GM18511 (cell line): ENCODE measurements around the gene CLGN.
A peak's percentile ranks its signal among the peaks of the same experiment; 100 is the strongest.

Experiments used
- ATAC-seq: cut with Tn5 transposase; IDR thresholded peaks from one replicate; pipeline ENCODE4 v1.9.1; 2021; ENCODE audit warnings: mild to moderate bottlenecking, moderate library complexity; ENCODE audit not compliant: unreplicated experiment

CLGN gene

DNA sequence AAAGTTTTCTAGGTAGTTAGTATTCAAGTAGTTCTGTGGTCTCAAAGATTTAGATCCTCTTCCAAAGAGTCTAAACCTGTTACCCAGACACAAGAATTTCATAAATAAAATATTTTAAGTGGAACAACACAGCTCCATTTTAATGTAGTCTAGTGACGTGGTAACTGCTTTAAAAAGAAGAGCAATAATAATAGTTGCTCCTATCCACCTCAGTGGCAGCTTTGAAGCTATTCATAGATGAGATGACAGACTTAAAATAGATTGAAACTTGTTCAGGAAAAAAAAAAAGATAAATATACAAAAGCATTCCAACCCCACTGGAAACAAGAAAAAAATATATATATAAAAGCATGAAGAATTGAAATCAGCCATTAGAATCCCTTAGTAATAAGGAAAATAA is 39.4 kb downstream of the CLGN start:
- no peak for ATAC-seq

DNA sequence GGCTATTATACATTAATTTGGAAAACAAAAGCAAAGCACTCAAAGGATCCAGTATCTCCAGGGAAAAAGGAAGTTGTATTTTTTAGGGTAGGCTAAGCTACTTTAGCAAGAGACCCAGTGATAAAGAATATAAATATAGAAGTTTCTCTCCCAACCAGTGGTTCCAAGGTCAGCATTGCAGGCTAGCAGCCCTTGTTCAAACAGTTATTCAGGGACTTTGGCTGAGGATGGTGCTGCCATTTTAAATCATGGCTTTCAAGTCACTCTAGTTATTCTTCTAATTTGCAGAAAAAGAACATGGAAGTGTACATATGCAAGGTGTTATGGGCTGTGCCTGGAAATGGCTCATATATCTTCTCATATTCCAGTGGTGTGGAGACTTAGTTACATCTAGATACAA is 44.7 kb downstream of the CLGN start:
- ATAC-seq, result no peak

DNA sequence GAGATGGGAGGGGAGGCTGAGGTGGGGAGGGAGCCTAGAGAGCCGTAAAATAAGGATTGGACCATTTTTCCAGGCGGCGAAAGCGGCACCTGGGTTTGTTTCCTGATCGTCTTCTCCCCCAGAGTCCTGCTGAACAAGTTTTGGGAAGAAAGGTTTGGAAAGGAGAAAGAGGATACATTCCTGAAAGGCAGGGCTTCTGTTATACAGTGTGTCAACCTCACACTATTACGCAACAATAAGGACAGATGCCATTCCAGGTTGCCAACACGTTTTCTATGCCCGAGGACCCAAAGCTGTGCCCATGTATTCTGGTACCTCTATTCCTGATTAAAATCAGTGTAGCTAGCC is 53.3 kb downstream of the CLGN start:
- no peak for ATAC-seq

DNA sequence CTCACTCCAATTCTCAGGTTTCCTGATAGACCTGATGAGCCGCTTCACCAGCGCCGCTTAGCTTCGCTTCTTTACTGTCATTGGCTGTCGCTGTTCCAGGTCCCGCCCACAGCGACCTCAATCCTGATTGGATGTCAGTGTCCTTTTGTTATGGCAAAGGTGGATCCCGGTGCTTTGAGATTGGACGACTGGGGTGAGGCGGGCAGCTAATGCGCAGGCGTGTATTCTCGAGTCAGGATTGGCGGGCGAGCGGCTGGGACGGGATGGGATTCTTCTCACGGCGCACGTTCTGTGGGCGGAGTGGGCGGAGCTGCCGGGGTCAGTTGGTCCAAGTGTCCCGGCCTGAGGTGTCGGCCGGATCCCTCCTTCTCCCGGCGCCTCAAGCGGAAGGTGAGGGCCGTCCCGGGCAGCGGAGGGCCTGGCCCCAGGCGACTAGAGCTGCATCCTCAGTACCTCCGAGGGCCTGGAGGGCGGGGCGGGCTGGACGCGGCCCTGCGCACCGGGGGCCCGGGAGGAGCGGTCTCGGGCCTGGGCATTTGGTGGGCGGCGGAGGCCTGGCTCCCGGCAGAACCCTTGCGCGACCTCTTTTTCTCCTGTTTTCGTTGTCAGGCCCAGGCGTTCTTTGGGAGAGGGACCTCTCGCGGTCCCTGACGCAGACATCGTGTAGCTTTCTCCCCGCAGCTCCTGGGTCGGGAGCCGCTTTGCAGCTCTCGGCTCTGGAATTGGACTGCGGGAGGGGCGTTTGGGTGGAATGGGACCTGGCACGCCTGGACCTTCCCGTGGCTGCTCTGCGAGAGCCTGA is 53.9 kb downstream of the CLGN start, which contains the start of gene SCOC:
Gene SCOC, plus strand, starts transcription at position 319 of the 802 bp plus-strand sequence. CDS start 5,525 bp downstream, outside the sequence.
- peak; percentile 91 for ATAC-seq

DNA sequence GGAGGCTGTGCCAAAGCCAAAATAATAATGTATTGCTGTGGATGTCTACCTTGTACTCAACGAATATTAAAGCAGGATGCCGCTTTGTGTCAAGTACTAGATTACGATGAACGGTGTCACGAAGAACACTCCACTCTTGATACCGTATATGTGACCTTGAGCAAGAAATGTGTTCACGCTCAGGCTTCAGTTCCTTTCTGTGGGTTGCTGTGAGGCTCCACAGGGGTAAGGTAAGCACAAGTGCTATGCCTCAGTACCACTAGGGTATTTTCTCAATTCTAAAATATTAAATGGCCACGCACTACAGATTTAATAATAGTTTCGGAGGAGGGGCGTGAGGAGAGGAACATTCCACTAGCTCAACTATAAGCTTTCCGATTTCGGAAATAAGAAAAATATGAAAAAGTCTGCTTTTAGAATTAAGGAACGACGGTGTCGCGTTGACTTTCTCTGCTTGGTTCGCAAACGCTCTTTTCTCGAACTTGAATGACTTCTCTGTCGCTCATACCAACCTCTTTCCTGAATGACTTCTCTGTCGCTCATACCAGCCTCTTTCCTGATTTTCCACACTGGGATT is 54.6 kb downstream of the CLGN start:
- peak; percentile 69 for ATAC-seq

DNA sequence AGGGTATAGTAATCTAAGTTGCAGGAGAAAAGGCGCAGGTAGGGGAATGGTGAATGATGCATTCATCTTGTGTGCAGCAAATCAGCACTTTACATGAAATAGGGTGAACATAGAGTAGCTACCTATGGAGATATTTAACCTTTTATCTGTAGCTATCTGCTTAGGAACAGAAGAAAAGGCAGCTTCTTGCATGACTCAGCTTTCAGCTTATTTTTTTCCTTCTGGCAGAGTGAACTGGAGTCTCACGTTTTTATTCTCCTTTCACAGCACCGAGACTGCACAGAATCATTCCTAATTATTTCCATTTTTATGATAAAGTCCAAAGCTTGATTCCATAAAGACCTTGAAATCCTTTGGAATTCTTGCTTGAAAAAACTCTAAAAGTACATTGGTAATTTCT is 58.8 kb downstream of the CLGN start:
- ATAC-seq, result no peak

DNA sequence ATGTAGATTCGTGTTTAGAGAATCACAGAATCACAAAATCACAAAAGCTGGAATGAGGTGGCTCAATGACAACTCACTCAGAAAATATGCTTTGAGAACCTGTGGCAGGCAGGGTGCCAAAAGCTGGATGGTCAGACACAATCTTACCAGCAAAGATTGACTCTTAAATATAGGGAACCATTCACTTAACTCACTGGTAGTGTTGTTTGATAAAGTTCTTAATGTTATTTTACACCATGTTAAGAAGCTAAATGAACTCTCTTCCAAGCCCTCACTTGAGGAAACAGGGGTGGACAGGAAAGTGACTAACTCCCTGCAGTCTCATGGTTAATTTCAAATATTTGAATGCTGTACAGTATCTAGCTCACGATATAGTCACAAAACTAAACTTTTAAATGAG is 59.7 kb downstream of the CLGN start:
- no peak for ATAC-seq

DNA sequence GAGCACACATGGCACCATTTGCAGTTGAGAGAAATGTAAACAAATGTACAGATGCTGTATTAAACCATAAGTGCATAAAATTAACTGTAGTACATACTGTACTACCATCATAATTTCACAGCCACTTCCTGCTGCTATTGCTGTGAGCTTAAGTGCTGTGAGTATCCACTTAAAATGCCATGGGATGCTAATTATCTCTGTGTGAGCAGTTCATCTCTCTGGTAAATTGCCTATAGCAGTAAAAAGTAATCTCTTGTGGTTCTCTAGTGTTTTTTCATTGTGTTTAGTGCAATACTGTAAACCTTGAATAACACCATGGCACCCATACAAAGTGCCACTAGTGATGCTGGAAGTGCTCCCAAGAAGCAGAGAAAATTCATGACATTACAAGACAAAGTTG is 63.9 kb downstream of the CLGN start:
- no peak for ATAC-seq

DNA sequence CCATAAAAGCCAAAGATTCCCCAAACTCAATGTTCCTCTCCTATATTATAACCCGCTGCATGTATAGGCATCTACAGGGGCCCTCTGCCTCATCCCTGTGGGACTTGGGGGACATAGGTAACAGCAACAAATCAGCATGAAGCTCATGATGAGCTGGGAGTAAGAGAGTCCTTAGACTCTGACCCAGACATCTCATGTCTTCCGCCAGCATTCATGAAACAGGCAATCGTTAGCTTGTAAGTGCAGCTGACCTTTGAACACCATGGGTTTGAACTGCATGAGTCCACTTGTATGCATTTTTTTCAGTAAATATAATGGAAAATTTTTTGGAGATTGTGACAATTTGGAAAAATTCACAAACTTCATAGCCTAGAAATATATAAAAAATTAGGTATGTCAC is 64.4 kb downstream of the CLGN start:
- ATAC-seq, result no peak

DNA sequence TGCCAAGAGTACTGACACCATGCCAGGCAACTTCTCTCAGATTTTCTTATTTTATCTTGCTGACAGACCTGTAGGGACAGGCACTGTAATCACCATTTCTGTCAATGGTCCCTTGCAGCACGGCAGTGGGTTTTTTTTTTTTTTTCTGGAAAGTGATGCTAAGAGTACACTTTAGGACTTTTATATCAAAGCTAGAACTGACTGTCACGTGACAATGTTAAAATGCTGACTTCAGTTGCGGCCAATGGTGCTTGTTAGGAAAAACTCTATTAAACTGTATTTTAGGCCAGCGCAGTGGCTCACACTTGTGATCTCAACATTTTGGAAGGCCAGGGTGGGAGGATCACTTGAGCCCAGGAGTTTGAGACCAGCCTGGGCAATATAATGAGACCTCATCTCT is 66.3 kb downstream of the CLGN start:
- no peak for ATAC-seq

DNA sequence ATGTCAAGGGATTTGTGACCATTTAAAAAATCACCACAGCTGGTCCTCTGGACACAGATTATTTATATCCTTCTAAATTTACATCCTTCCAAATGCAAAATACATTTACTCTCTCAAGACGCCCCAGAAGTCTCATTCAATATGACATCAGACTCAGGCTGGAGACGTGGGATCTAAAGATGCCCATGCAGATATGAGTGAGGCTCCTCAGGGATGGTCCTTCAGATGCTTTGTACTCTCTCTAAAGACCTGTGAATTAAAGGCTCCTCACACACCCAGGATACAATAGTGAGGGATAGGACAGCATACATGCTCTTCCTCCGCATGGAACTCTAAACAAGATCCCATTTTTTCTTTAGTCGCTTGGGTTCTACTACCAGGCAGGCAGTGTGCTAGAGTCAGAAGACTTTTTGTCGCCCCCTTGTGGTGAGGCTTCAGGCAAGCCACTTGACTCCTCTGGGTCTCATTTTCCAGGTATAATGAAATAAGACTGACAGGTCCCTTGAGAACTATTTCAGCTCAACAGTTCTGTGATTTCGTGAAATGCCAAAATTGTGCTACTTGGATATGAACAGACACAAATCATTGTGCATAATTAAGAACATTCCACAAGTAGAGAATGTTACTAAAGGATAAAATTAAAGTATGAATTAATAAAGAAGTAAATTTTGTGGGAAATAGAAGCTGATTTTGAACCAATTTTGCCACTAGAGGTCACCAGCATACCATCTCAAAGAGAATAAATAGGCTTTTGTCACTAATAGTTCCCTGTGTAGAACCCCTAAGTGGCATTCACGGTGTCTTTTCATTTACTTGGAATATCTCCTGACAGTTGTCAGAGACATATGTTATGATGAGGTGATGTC is 67.7 kb downstream of the CLGN start:
- ATAC-seq, result peak; percentile 97

DNA sequence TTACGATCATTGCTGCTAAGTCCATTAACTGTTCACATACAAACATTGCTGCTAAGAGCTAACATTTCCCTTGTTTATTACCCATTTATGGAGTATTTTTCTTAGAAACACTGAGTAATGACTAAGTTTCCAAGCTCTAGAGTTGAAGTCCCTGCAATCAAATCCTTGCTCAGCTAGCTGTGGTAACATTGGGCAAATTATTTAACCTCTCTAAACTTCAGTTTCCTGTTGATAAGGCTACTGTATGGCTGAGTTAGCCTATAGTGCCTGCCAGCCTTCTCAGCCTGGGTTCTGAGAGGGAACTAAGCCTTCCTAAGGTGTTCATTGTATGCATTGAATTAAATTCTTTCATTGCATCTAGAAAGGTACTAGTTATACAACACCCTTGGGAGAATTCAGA is 69.2 kb downstream of the CLGN start:
- ATAC-seq, result no peak

DNA sequence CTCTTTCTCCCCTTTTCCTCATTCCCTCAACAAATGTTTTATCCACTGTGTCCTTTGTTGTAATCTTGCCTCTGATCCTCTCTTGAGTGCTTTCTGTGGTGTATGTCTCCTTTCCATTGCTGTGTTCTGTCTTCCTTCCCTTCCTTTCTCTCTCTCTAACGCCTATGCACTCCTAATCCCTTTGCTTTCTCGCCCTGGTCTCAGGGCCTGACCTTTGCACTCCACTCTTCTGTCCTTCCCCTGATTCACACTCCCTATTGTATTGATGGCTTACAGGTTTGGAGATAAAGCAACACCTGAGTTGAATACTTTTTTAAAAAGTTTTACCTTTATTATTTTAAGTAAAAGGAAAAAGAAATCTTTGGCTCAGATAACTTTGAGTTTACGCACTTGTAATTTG is 69.6 kb downstream of the CLGN start:
- ATAC-seq, result no peak

DNA sequence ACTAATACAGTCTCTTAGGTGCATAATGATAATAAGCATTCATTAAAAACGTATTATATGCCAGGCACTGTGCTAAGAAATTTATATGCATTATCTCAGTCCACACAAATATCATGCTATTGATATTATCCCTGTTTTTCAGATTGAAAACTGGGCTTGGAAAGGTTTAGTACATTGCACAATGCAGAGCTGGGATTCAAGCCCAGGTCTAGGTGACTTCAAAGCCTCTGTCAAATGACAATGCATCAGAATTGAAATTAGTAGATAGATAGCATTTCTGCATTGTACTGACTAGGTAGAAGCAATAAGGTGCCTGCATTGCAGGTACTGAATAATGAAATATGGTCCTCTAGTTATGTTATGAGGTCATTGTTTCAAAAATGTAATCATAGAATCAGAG is 72.2 kb downstream of the CLGN start:
- ATAC-seq, result no peak

DNA sequence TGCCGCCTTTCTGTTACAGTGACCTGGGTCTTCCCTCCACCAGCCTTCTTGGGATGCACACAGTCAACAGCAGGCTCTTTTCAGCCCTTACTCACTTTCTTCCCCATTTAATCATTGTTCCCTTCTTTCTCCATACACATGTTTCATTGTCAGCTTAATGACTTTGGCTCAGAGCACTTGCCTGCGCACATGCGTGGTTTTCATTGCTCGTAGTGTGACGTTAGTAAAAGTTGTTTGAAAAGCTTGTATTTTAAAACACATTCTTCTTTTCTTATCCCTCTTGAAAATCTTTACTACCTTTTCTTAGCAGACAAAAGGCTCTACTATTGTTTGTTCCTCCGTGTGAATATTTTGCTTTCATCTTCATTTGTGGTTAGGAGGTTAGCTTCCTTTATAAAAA is 73.7 kb downstream of the CLGN start:
- no peak for ATAC-seq

DNA sequence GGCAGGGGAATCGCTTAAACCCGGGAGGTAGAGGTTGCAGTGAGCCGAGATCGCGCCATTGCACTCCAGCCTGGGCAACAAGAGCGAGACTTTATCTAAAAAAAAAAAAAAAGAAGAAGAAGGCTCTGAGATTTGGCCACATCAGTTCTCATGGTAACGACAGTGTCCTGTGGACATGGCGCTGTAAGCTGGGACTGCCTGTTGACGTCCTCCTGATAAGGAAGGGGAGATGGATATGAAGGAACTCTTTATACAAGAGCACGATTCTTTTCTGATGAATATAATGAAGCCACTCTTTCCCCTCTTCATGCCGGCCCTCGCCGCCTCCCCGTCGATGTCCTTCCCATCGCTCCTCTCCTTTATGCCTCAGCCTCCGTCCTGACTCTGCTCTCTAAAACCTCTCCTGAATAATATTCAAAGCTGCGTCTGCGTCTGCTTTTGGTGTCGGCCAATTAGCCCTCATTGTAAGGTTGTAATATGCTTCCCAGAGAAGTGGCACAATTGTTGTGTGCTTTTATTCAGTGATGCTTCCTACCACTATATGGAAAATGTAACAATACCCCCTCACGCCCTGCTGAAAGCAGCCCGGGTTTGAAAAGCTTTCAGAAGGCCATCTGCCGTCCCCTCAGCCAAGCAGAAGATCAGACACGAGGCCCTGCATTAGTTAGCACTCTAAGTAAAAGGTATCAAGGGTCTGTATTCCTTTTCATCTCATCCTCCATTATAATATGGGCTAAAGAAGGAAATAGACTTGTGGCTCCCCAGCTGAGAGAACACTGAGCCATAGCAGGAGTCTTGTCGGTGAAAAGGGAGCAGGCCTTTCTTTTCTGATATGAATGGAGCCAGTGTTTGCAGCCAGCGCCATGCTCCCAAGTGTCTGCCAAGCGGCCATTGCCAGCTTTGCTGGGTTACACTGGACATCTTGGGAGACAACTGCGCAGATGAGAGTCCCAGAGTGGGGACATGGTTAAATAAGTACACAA is 76.1 kb downstream of the CLGN start:
- ATAC-seq, result no peak

DNA sequence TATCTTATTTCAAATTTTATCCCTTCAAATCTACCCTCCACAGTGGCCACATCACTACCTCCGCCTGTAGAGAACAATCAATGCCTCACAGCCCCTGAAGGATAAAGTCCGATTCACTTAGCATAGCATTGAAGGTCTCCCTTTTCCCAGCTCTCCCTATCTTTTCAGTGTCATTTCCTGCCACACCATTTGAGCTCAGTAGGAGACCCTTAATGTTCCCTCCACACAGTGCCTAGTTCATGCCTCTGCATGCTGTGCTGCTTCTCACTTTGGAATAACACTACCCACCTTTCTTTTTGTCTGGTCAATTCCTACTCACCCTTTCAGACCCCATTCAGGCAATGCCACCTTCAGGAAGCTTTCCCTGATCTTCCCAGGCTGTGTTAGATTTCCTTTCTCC is 77.6 kb downstream of the CLGN start:
- ATAC-seq, result no peak

DNA sequence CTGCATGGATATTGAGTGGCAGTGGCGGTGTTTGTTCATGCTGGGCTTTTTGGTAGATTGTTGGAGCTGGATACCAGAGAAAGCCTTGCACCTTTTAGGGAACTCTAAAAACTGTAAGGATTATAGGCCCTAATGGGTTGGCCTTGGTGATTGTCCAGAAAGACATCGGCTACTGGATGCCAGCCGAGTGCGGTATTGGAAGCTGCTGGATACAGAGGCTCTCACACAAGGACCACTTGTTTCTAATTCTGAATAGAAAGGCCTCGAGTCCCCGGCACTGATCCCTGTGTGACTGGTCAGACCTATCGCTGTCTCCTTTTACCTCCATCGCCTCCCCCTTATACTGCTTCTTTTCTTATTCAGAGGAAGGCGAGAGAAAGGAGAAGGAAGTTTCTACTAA is 81.3 kb downstream of the CLGN start:
- no peak for ATAC-seq

DNA sequence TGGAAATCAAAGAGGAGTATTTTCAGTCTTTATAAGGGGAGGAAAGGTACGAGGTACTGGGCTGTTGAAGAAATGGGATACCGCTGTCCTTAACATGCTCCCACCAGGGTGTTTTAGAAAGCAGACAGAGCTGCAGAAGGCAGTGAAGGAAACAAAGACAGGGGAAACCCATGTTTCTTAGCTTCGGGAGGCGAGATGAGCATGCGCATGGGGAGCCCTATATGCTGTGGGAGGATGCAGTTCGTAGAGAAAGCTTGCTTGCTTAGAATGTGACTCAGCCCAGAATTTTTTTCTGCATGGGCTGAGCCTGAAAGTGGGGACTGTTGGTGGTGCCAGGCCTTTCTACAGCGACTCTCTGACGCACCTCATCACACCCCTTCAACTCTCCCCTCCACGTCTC is 82.8 kb downstream of the CLGN start:
- no peak for ATAC-seq

DNA sequence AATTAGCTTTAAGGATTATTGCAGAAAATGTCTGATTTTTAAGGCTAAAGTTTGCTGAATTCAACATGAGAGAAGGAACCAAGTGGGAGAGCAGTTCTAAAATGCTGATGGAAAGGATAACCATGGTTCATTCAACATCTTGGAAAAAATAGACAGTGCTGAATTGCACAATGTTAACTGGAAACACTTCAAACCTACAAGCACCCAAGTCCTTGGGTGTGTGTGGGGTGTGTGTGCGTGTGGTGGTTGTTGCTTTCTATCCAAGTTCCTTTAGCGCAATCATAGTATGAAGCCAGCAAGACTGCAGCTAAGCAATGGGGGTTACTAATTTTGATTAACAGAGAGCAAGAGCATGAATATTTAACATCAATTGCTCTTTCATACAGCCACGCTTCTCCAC is 83.3 kb downstream of the CLGN start:
- ATAC-seq, result no peak

DNA sequence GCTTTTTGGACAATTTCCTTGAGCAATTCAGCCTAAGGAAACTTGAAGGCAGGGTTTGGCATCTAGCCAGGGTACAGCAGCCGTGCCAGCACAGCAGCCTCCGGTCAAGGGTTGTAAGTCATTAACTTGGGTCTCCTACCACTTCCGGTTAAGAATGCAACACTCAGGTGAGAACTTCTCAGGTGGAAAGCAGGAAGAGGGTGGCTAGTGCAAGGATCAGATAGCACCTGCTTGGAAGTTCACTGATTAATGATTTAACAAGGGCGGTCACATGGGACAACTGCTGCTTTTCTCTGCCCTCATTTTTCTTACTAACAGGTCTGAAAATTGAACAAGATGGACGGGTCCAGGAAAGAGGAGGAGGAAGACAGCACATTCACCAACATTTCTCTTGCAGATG is 84.1 kb downstream of the CLGN start:
- peak; percentile 97 for ATAC-seq
